Hepatocyte (in vitro differentiated cells): ENCODE measurements around the gene TUBA8. TPM values are rescaled to one million over a fixed set of nuclear protein-coding genes. Genes with fewer than 3 reads are reported as not detected.

Source experiments
- DNase-seq: peaks from one replicate; pipeline ENCODE4 v3.0.0-alpha.2; 2016; ENCODE audit warnings: low spot score
- H2AFZ ChIP-seq: fragments of 200-600 bp; sonication (generic); 2 replicates; pipeline ENCODE4 v1.6.0; 2016; ENCODE audit warnings: antibody characterized with exemption, mild to moderate bottlenecking
- H3K27ac ChIP-seq: fragments of 200-600 bp; sonication (generic); 2 replicates; pipeline ENCODE4 v1.5.1; 2016; ENCODE audit warnings: mild to moderate bottlenecking
- H3K27me3 ChIP-seq: fragments of 200-600 bp; sonication (generic); 2 replicates; pipeline ENCODE4 v1.6.1; 2016
- H3K36me3 ChIP-seq: fragments of 200-600 bp; sonication (generic); replicated peaks from 2 replicates; pipeline ENCODE4 v1.5.1; 2016; ENCODE audit warnings: low read depth; ENCODE audit not compliant: insufficient read depth
- H3K4me1 ChIP-seq: fragments of 200-600 bp; sonication (generic); 2 replicates; pipeline ENCODE4 v1.5.1; 2016; ENCODE audit warnings: mild to moderate bottlenecking, moderate library complexity; ENCODE audit not compliant: insufficient read depth
- H3K4me2 ChIP-seq: fragments of 200-600 bp; sonication (generic); 2 replicates; pipeline ENCODE4 v1.6.0; 2016
- H3K4me3 ChIP-seq: fragments of 200-600 bp; sonication (generic); 2 replicates; pipeline ENCODE4 v1.5.1; 2016; ENCODE audit warnings: mild to moderate bottlenecking
- H3K79me2 ChIP-seq: fragments of 200-600 bp; sonication (generic); 2 replicates; pipeline ENCODE4 v1.6.0; 2017; ENCODE audit warnings: mild to moderate bottlenecking
- H3K9me2 ChIP-seq: fragments of 200-600 bp; sonication (generic); replicated peaks from 2 replicates; pipeline ENCODE4 v1.6.0; 2017; ENCODE audit warnings: mild to moderate bottlenecking; ENCODE audit not compliant: insufficient read depth
- H3K9me3 ChIP-seq: fragments of 200-600 bp; sonication (generic); 2 replicates; pipeline ENCODE4 v1.5.1; 2016; ENCODE audit warnings: low read depth, mild to moderate bottlenecking
- H4K20me1 ChIP-seq: fragments of 200-600 bp; sonication (generic); 2 replicates; pipeline ENCODE4 v1.6.0; 2016; ENCODE audit warnings: mild to moderate bottlenecking; ENCODE audit not compliant: insufficient read depth, poor library complexity, severe bottlenecking
- EZH2 ChIP-seq: fragments of 200-600 bp; sonication (generic); IDR thresholded peaks from 2 replicates; pipeline ENCODE4 v1.6.1; 2016; ENCODE audit warnings: antibody characterized with exemption, mild to moderate bottlenecking, borderline replicate concordance
- EZH2phosphoT487 ChIP-seq: fragments of 200-600 bp; sonication (generic); IDR thresholded peaks from one replicate; pipeline ENCODE4 v1.6.1; 2018; ENCODE audit warnings: antibody characterized with exemption, mild to moderate bottlenecking, low read depth, moderate library complexity; ENCODE audit not compliant: unreplicated experiment, severe bottlenecking
- WGBS: methylation state at CpG from one replicate; pipeline ENCODE4 v1.1.6; 2016; ENCODE audit warnings: low lambda C conversion rate; ENCODE audit errors: missing lambda C conversion rate; 5-methylcytosine and 5-hydroxymethylcytosine counted together
- polyA plus RNA-seq: library from polyadenylated mRNA; unstranded; fragments of >200 nt; fragmentation: Nextera tagmentation; extraction: Ambion mirVana; gene quantifications from 2 replicates; pipeline ENCODE4 v1.2.1, GENCODE V29; 2016
- total RNA-seq: library from RNA; depleted of rRNA; stranded (reverse); fragments of >200 nt; gene quantifications from 2 replicates; pipeline ENCODE4 v1.2.3, GENCODE V29; 2014
- TF ChIP-seq, protein P1 (sequence below): fragments of 200-600 bp; sonication (generic); IDR thresholded peaks from 2 replicates; pipeline ENCODE4 v1.5.1; 2016; ENCODE audit warnings: antibody characterized with exemption, mild to moderate bottlenecking; ENCODE audit not compliant: poor library complexity

TUBA8 gene
- total and polyA plus RNA-seq, 2 experiments from 2014 or later: 0.46 to 1.5 TPM

- Histone ChIP-seq H3K4me3 (no peak overlapping the region), H2AFZ (no peak overlapping the region), H3K79me2 (no peaks in the 10 kb centered on the region), H3K4me2 (no peak overlapping the region), H3K27ac (no peak overlapping the region), H3K36me3 (no peaks in the 10 kb centered on the region), H3K4me1 (peaks cover 20% of the 10 kb centered on the region), H3K9me3 (no peaks in the 10 kb centered on the region), H3K27me3 (no peaks in the 10 kb centered on the region), H4K20me1 (no peaks in the 10 kb centered on the region), H3K9me2 (no peaks in the 10 kb centered on the region)
- TF ChIP-seq, protein P1, sequence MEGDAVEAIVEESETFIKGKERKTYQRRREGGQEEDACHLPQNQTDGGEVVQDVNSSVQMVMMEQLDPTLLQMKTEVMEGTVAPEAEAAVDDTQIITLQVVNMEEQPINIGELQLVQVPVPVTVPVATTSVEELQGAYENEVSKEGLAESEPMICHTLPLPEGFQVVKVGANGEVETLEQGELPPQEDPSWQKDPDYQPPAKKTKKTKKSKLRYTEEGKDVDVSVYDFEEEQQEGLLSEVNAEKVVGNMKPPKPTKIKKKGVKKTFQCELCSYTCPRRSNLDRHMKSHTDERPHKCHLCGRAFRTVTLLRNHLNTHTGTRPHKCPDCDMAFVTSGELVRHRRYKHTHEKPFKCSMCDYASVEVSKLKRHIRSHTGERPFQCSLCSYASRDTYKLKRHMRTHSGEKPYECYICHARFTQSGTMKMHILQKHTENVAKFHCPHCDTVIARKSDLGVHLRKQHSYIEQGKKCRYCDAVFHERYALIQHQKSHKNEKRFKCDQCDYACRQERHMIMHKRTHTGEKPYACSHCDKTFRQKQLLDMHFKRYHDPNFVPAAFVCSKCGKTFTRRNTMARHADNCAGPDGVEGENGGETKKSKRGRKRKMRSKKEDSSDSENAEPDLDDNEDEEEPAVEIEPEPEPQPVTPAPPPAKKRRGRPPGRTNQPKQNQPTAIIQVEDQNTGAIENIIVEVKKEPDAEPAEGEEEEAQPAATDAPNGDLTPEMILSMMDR: no peak
- no peak for TF ChIP-seq EZH2
- TF ChIP-seq EZH2phosphoT487: no peak
- DNase-seq: no peak
- 66% methylated on average over 14 of the region's 14 CpGs for WGBS
These were observed 42.9 kb upstream of the TUBA8 start for GRCh38 chr22:18067548-18068341.

GRCh38 chr22:18068381-18068988 lies 42.1 kb upstream of the TUBA8 start:
- Histone ChIP-seq H2AFZ (no peak overlapping the region), H3K27ac (peak overlapping the region; percentile 79), H3K79me2 (no peaks in the 10 kb centered on the region), H3K4me2 (no peak overlapping the region), H3K36me3 (no peaks in the 10 kb centered on the region), H3K4me1 (peaks cover 24% of the 10 kb centered on the region), H3K9me3 (no peaks in the 10 kb centered on the region), H3K9me2 (no peaks in the 10 kb centered on the region), H4K20me1 (no peaks in the 10 kb centered on the region), H3K4me3 (no peak overlapping the region), H3K27me3 (no peaks in the 10 kb centered on the region)
- DNase-seq: no peak
- TF ChIP-seq EZH2phosphoT487 (no peak), EZH2 (no peak)
- TF ChIP-seq, protein P1: no peak
- WGBS: 78% methylated on average over 3 of the region's 3 CpGs

- Histone ChIP-seq H3K36me3 (no peaks in the 10 kb centered on the region), H2AFZ (no peak overlapping the region), H3K27me3 (no peaks in the 10 kb centered on the region), H3K4me3 (no peak overlapping the region), H3K9me2 (no peaks in the 10 kb centered on the region), H4K20me1 (no peaks in the 10 kb centered on the region), H3K79me2 (no peaks in the 10 kb centered on the region), H3K4me2 (no peak overlapping the region), H3K27ac (peak overlapping the region; percentile 79), H3K9me3 (no peaks in the 10 kb centered on the region), H3K4me1 (peaks cover 24% of the 10 kb centered on the region)
- DNase-seq: no peak
- 59% methylated on average over 2 of the region's 2 CpGs for whole genome bisulfite sequencing
- TF ChIP-seq, protein P1: no peak
- TF ChIP-seq EZH2 (no peak), EZH2phosphoT487 (no peak)
These were observed 41.6 kb upstream of the TUBA8 start for GRCh38 chr22:18069041-18069440.
